HG03558 (cell line): ENCODE results near the gene GUCY2D.
"Not testable (repeated sequence)": the region's sequence is repeated elsewhere in the genome, so short reads cannot be mapped to it uniquely, and the experiment has no call there.

Experiments
- ATAC-seq: cut with Tn5 transposase; IDR thresholded peaks from one replicate; pipeline ENCODE4 v1.9.1; 2021; ENCODE audit warnings: moderate number of reproducible peaks; ENCODE audit not compliant: unreplicated experiment; ENCODE audit errors: extremely low read depth

GUCY2D gene

GRCh38 chr17:8061851-8062250, 59.4 kb downstream of the GUCY2D start:
- ATAC-seq = not testable (repeated sequence)

GRCh38 chr17:8062435-8062806, 60.0 kb downstream of the GUCY2D start:
- ATAC-seq = no peak

- ATAC-seq = no peak
These were observed 60.5 kb downstream of the GUCY2D start for GRCh38 chr17:8062807-8063483.

GRCh38 chr17:8063761-8064534, 61.5 kb downstream of the GUCY2D start:
- no peak for ATAC-seq

GRCh38 chr17:8064561-8065019, 62.2 kb downstream of the GUCY2D start:
- ATAC-seq = no peak

GRCh38 chr17:8066841-8067775, 64.7 kb downstream of the GUCY2D start:
- ATAC-seq = no peak

- ATAC-seq = no peak
These were observed 65.4 kb downstream of the GUCY2D start for GRCh38 chr17:8067806-8068205.

- no peak for ATAC-seq
These were observed 66.5 kb downstream of the GUCY2D start for GRCh38 chr17:8068736-8069586.

- no peak for ATAC-seq
These were observed 67.1 kb downstream of the GUCY2D start for GRCh38 chr17:8069587-8069860.
